Measurements from ENCODE around the gene LTBP1.

GRCh38 chr2:33363325-33364298 lies 416.9 kb downstream of the LTBP1 start:
- no peak for TF ChIP-seq MAX (IDR thresholded peaks at IDR 0.05)
- no peak for TF ChIP-seq SP1 (IDR thresholded peaks at IDR 0.05)
- TF ChIP-seq, protein P1, sequence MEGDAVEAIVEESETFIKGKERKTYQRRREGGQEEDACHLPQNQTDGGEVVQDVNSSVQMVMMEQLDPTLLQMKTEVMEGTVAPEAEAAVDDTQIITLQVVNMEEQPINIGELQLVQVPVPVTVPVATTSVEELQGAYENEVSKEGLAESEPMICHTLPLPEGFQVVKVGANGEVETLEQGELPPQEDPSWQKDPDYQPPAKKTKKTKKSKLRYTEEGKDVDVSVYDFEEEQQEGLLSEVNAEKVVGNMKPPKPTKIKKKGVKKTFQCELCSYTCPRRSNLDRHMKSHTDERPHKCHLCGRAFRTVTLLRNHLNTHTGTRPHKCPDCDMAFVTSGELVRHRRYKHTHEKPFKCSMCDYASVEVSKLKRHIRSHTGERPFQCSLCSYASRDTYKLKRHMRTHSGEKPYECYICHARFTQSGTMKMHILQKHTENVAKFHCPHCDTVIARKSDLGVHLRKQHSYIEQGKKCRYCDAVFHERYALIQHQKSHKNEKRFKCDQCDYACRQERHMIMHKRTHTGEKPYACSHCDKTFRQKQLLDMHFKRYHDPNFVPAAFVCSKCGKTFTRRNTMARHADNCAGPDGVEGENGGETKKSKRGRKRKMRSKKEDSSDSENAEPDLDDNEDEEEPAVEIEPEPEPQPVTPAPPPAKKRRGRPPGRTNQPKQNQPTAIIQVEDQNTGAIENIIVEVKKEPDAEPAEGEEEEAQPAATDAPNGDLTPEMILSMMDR (IDR thresholded peaks at IDR 0.05; ENCODE audit: low read depth, low read length, missing input control) = no peak

Data from liver (tissue), 3 donors.